K562 (cell line): Measurements from ENCODE around the gene GNAT1. TPM values are rescaled to one million over a fixed set of nuclear protein-coding genes. Genes with fewer than 3 reads are reported as not detected.

Source experiments
- ATAC-seq: fragments of 200-7000 bp; cut with Tn5 transposase; 3 replicates; pipeline ENCODE4 v1.9.1; 2020; ENCODE audit warnings: moderate library complexity
- BruUV-seq: library from RNA; stranded (reverse); fragments of 400-500 nt; replicated peaks from 2 replicates; lab custom pipeline; 2021; lab: Mats Ljungman, UMichigan
- CTCF ChIA-PET: fragments of 300-600 bp; formaldehyde crosslinking; extraction: SDS; loops from one replicate; lab custom pipeline; 2021; ENCODE audit warnings: low intra/inter-chr PET ratio; lab: Yijun Ruan, JAX
- POLR2A ChIA-PET: fragments of 300-600, 350-650 bp; sonication (Branson Sonifier 250); formaldehyde crosslinking; extraction: SDS; loops from one replicate; lab custom pipeline; 2021; ENCODE audit warnings: antibody characterized with exemption, inconsistent platforms; lab: Yijun Ruan, JAX
- DNase-seq, 4 experiments: peaks; one replicate each; pipeline versions ENCODE4 v3.0.0 to v3.0.0-alpha.2; 2011 to 2018; ENCODE audit warnings: low spot score in 3 of 4, mixed read lengths in 3 of 4; ENCODE audit errors: extremely low read depth in 1 of 4
- FAIRE-seq: peaks from 2 replicates; lab custom pipeline; 2011; peaks lifted over from hg19 to GRCh38; lab: Jason Lieb, UNC
- H2AFZ ChIP-seq: 2 replicates; pipeline ENCODE4 v1.6.0; 2011; ENCODE audit warnings: low read depth, low read length, control low read depth, inconsistent platforms
- H3K27ac ChIP-seq: fragments of 200-600 bp; 3 replicates; pipeline ENCODE4 v1.8.0; 2011; ENCODE audit warnings: low read depth, mild to moderate bottlenecking, control low read depth, inconsistent platforms, low read length, moderate library complexity, mixed read lengths; ENCODE audit errors: extremely low read depth
- H3K27me3 ChIP-seq, 2 experiments: fragments of 300-600 bp in 1 of 2; 2 replicates in 1 of 2; 3 replicates in 1 of 2; pipeline versions ENCODE4 v1.6.0 to v1.8.0; 2011; ENCODE audit warnings: inconsistent platforms in 2 of 2, low read length in 2 of 2, mild to moderate bottlenecking in 1 of 2, mixed read lengths in 1 of 2, moderate library complexity in 1 of 2; ENCODE audit not compliant: control insufficient read depth in 2 of 2, insufficient read depth in 2 of 2
- H3K36me3 ChIP-seq: fragments of 300-600 bp; 3 replicates; pipeline ENCODE4 v1.8.0; 2011; ENCODE audit warnings: mild to moderate bottlenecking, low read length, inconsistent platforms; ENCODE audit not compliant: control insufficient read depth, insufficient read depth
- H3K4me1 ChIP-seq, 2 experiments: fragments of 200-600 bp in 1 of 2; replicated peaks in 1 of 2; 2 replicates in 1 of 2; 3 replicates in 1 of 2; pipeline versions ENCODE4 v1.5.1 to v1.8.0; 2011; ENCODE audit warnings: inconsistent platforms in 2 of 2, low read length in 2 of 2, mild to moderate bottlenecking in 1 of 2, mixed read lengths in 1 of 2, moderate library complexity in 1 of 2; ENCODE audit not compliant: control insufficient read depth in 2 of 2, insufficient read depth in 2 of 2
- H3K4me2 ChIP-seq: 2 replicates; pipeline ENCODE4 v1.6.1; 2011; ENCODE audit warnings: low read length, control low read depth, inconsistent platforms, mixed read lengths; ENCODE audit not compliant: insufficient read depth
- H3K4me3 ChIP-seq: fragments of 200-600 bp; sonication (generic), shearing (Covaris generic); 2 replicates; pipeline ENCODE4 v1.5.1; 2016; ENCODE audit warnings: control low read depth, inconsistent platforms
- H3K79me2 ChIP-seq: fragments of 200-600 bp; 3 replicates; pipeline ENCODE4 v1.8.0; 2011; ENCODE audit warnings: low read length, inconsistent platforms; ENCODE audit not compliant: control insufficient read depth, insufficient read depth
- H3K9ac ChIP-seq, 2 experiments: 2 replicates each; pipeline versions ENCODE4 v1.6.0 to v1.6.1; 2011; ENCODE audit warnings: low read depth in 2 of 2, low read length in 2 of 2, control low read depth in 1 of 2, inconsistent platforms in 1 of 2, mild to moderate bottlenecking in 1 of 2, mixed read lengths in 1 of 2; ENCODE audit not compliant: insufficient read depth in 1 of 2
- H3K9me1 ChIP-seq: one replicate; pipeline ENCODE4 v1.6.0; 2011; ENCODE audit warnings: inconsistent platforms, mild to moderate bottlenecking, low read length, moderate library complexity; ENCODE audit not compliant: control insufficient read depth, insufficient read depth
- H3K9me3 ChIP-seq: replicated peaks from 2 replicates; pipeline ENCODE4 v1.5.1; 2011; ENCODE audit warnings: low read depth, low read length, inconsistent platforms; ENCODE audit not compliant: control insufficient read depth, insufficient read depth
- H4K20me1 ChIP-seq: replicated peaks from 2 replicates; pipeline ENCODE4 v1.6.1; 2011; ENCODE audit warnings: low read length, inconsistent platforms, mixed read lengths; ENCODE audit not compliant: control insufficient read depth, insufficient read depth
- BRF1 ChIP-seq: IDR thresholded peaks from 3 replicates; pipeline ENCODE4 v1.6.1; 2011; ENCODE audit warnings: borderline replicate concordance, mild to moderate bottlenecking; ENCODE audit not compliant: insufficient read length; ENCODE audit errors: extremely low read depth
- EGR1 ChIP-seq: fragments of 450-650 bp; conservative IDR thresholded peaks from 2 replicates; pipeline ENCODE4 v1.6.1; 2017; ENCODE audit warnings: mild to moderate bottlenecking
- HNRNPLL ChIP-seq: fragments of 200-400 bp; formaldehyde crosslinking; IDR thresholded peaks from 2 replicates; pipeline ENCODE4 v1.6.1; 2017; ENCODE audit warnings: low read length, low read depth, mild to moderate bottlenecking; ENCODE audit not compliant: poor library complexity, severe bottlenecking
- L3MBTL2 ChIP-seq: fragments of 450-650 bp; IDR thresholded peaks from 2 replicates; pipeline ENCODE4 v1.6.1; 2016; ENCODE audit warnings: mild to moderate bottlenecking, moderate library complexity
- MYBL2 ChIP-seq, 2 experiments: fragments of 450-650 bp in 1 of 2; sonication (generic) in 1 of 2; formaldehyde crosslinking in 1 of 2; IDR thresholded peaks; 2 replicates each; pipeline versions ENCODE4 v1.6.1 to v1.8.1; 2017 to 2022; ENCODE audit warnings: borderline replicate concordance in 1 of 2, inconsistent platforms in 1 of 2, low read depth in 1 of 2, mild to moderate bottlenecking in 1 of 2, missing genetic modification reagents in 1 of 2, moderate library complexity in 1 of 2
- NR1H2 ChIP-seq: sonication (generic); formaldehyde crosslinking; IDR thresholded peaks from 2 replicates; pipeline ENCODE4 v1.4.0; 2020; ENCODE audit warnings: mild to moderate bottlenecking, missing genetic modification reagents
- TAL1 ChIP-seq: fragments of 450-650 bp; IDR thresholded peaks from 2 replicates; pipeline ENCODE4 v1.6.1; 2016; ENCODE audit warnings: mild to moderate bottlenecking
- ZNF174 ChIP-seq: fragments of 250-450 bp; sonication (Bioruptor Pico); IDR thresholded peaks from 2 replicates; pipeline ENCODE4 v1.4.0; 2020; ENCODE audit warnings: mild to moderate bottlenecking
- ZNF232 ChIP-seq: sonication (generic); formaldehyde crosslinking; IDR thresholded peaks from 2 replicates; pipeline ENCODE4 v1.8.0; 2022; ENCODE audit warnings: mild to moderate bottlenecking, missing genetic modification reagents
- WGBS: fragments of 100-300 bp; shearing (Covaris generic); methylation state at CpG from one replicate; pipeline ENCODE4 v1.1.6; 2016; ENCODE audit warnings: low coverage, mixed read lengths; ENCODE audit not compliant: insufficient coverage; ENCODE audit errors: missing lambda C conversion rate; 5-methylcytosine and 5-hydroxymethylcytosine counted together
- in situ Hi-C: fragments of 300-500 bp; cut with MboI; formaldehyde crosslinking; loops from 4 replicates; pipeline ENCODE4 v1.15.0; 2018; ENCODE audit warnings: inconsistent platforms, mixed read lengths
- intact Hi-C: fragments of 100-400 bp; cut with micrococcal nuclease; formaldehyde crosslinking; loops from 2 replicates; pipeline ENCODE4 v1.14.2; 2022
- polyA plus RNA-seq, 8 experiments: library from polyadenylated mRNA; depleted of rRNA in 4 of 8; stranded (reverse) in 5 of 8; unstranded in 3 of 8; fragments of >200 nt; fragmentation: Nextera tagmentation in 2 of 8; fragmentation: Illumina TruSeq in 1 of 8; extraction: Ambion mirVana in 2 of 8; extraction: Trizol in 1 of 8; gene quantifications; 2 replicates each; pipeline versions ENCODE4 v1.2.1 to v1.2.3, GENCODE V29; 2011 to 2014; ENCODE audit warnings: inconsistent platforms in 1 of 8, missing spikeins in 1 of 8
- total RNA-seq, 7 experiments: library from RNA; depleted of rRNA in 6 of 7; stranded (reverse); fragments of >200 nt in 6 of 7; fragmentation: Illumina TruSeq in 2 of 7; extraction: Trizol in 2 of 7; gene quantifications; 2 replicates each; pipeline versions ENCODE4 v1.2.1 to v1.2.3, GENCODE V29; 2011 to 2021; ENCODE audit warnings: low replicate concordance in 1 of 7
- TF ChIP-seq, protein P1 (sequence below): fragments of 250-450 bp; sonication (Bioruptor Pico); IDR thresholded peaks from 2 replicates; pipeline ENCODE4 v1.5.0; 2021; ENCODE audit warnings: mild to moderate bottlenecking, borderline replicate concordance

GNAT1 gene
- total and polyA plus RNA-seq, 9 of the 15 experiments (the other 6 are each of a cell fraction or from before 2014, with no cell fraction given), result not detected

DNA sequence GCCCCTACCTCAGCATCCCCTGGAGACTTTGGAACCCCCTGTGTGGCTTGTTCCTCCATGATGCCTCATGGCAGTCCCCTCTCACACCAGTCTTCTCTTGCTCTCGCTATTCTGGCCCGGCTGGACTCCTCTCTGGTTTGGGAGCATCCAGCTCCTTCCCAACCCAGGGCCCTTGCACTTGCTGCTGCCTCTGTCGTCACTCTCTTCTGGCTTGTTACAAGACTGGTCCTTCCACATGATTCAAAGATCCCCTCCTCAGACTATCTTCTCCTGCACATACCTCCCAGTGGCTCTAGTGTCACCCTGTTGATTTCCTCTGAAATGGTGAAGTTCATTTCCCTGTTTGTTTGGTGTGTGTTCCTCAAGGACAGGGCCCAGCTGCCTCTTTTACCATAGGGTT is 38.1 kb downstream of the GNAT1 start:
- TF ChIP-seq BRF1 (no peak), ZNF232 (CRISPR knock-in tag) (no peak), MYBL2 (IDR thresholded peaks at IDR 0.05; ENCODE audit: low read depth) (no peak), MYBL2 (CRISPR knock-in tag; IDR thresholded peaks at IDR 0.05; ENCODE audit: borderline replicate concordance) (no peak), TAL1 (no peak), ZNF174 (CRISPR knock-in tag) (no peak), EGR1 (no peak), HNRNPLL (no peak), L3MBTL2 (no peak), NR1H2 (no peak)
- TF ChIP-seq, protein P1, sequence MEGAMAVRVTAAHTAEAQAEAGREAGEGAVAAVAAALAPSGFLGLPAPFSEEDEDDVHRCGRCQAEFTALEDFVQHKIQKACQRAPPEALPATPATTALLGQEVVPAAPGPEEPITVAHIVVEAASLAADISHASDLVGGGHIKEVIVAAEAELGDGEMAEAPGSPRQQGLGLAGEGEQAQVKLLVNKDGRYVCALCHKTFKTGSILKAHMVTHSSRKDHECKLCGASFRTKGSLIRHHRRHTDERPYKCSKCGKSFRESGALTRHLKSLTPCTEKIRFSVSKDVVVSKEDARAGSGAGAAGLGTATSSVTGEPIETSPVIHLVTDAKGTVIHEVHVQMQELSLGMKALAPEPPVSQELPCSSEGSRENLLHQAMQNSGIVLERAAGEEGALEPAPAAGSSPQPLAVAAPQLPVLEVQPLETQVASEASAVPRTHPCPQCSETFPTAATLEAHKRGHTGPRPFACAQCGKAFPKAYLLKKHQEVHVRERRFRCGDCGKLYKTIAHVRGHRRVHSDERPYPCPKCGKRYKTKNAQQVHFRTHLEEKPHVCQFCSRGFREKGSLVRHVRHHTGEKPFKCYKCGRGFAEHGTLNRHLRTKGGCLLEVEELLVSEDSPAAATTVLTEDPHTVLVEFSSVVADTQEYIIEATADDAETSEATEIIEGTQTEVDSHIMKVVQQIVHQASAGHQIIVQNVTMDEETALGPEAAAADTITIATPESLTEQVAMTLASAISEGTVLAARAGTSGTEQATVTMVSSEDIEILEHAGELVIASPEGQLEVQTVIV, result no peak
- Histone ChIP-seq H3K79me2 (no peaks in the 10 kb centered on the region), H3K9ac (peak overlapping the region in 1 of 2 experiments; percentile 43; a peak in 1 of 4 replicates), H3K27me3 (no peaks in the 10 kb centered on the region), H3K4me1 (peaks cover 21 to 54% of the 10 kb centered on the region in 2 experiments), H3K9me1 (no peaks in the 10 kb centered on the region), H3K9me3 (no peaks in the 10 kb centered on the region), H3K27ac (no peak overlapping the region), H2AFZ (no peak overlapping the region), H3K36me3 (no peaks in the 10 kb centered on the region), H4K20me1 (no peaks in the 10 kb centered on the region), H3K4me2 (no peak overlapping the region), H3K4me3 (no peak overlapping the region)
- BruUV-seq, result no TSS peak
- DNase-seq, result no peak
- WGBS, result 86% methylated on average over 3 of the region's 3 CpGs
- ChIA-PET POLR2A (interaction anchor here (0.6 to 1.4 kb wide), 2 partner anchors 12 to 115 kb away, joined by 3 to 4 read pairs; no protein-coding TSS in a partner anchor), CTCF (no interaction called here)
- intact Hi-C loops (no loop called here), in situ Hi-C loops (loop anchor here (5.0 kb wide), 2 partner anchors 37 to 43 kb away; partner anchors contain the start of gene GNAT1)
- no peak for FAIRE-seq
- no peak for ATAC-seq
